A673 (cell line): Measurements from ENCODE around the gene ACVR1B. TPM values are rescaled to one million over a fixed set of nuclear protein-coding genes. Genes with fewer than 3 reads are reported as not detected.

ENCODE experiments used
- BruUV-seq: library from RNA; stranded (reverse); fragments of 400-500 nt; replicated peaks from 2 replicates; lab custom pipeline; 2021; lab: Mats Ljungman, UMichigan
- CTCF ChIA-PET: fragments of 300-600 bp; sonication (Branson Sonifier 250); formaldehyde crosslinking; loops from one replicate; lab custom pipeline; 2022; ENCODE audit warnings: antibody characterized with exemption; lab: Charles Lee
- POLR2A ChIA-PET: fragments of 300-600 bp; sonication (Branson Sonifier 250); formaldehyde crosslinking; loops from one replicate; lab custom pipeline; 2022; ENCODE audit warnings: antibody characterized with exemption; ENCODE audit not compliant: low non-redundant PET; lab: Charles Lee
- DNase-seq: peaks from one replicate; pipeline ENCODE4 v3.0.0-alpha.2; 2015; ENCODE audit warnings: low spot score
- H3K27ac ChIP-seq: fragments of 200-600 bp; sonication (generic); 2 replicates; pipeline ENCODE4 v1.5.1; 2016; ENCODE audit warnings: mixed run types, low read depth, mild to moderate bottlenecking, mixed read lengths, antibody characterized with exemption, low read length; ENCODE audit not compliant: poor library complexity, severe bottlenecking
- H3K27me3 ChIP-seq: fragments of 200-600 bp; sonication (generic); replicated peaks from 2 replicates; pipeline ENCODE4 v1.6.1; 2017; ENCODE audit warnings: mixed run types, low read depth, mild to moderate bottlenecking, mixed read lengths, antibody characterized with exemption, low read length; ENCODE audit not compliant: insufficient read depth, poor library complexity
- H3K36me3 ChIP-seq: fragments of 200-600 bp; sonication (generic); 2 replicates; pipeline ENCODE4 v1.6.1; 2016; ENCODE audit warnings: mixed run types, mild to moderate bottlenecking, mixed read lengths, antibody characterized with exemption, low read length; ENCODE audit not compliant: insufficient read depth, poor library complexity, severe bottlenecking
- H3K4me1 ChIP-seq: fragments of 200-600 bp; sonication (generic); 2 replicates; pipeline ENCODE4 v1.6.1; 2017; ENCODE audit warnings: mixed run types, mild to moderate bottlenecking, mixed read lengths, antibody characterized with exemption, low read length; ENCODE audit not compliant: insufficient read depth, poor library complexity, severe bottlenecking
- H3K4me3 ChIP-seq: fragments of 200-600 bp; sonication (generic); 2 replicates; pipeline ENCODE4 v1.5.1; 2016; ENCODE audit warnings: low read depth, mixed run types, mild to moderate bottlenecking, mixed read lengths, low read length; ENCODE audit not compliant: poor library complexity, severe bottlenecking
- H3K9me3 ChIP-seq: fragments of 200-600 bp; sonication (generic); 2 replicates; pipeline ENCODE4 v1.6.1; 2016; ENCODE audit warnings: mixed run types, low read depth, mild to moderate bottlenecking, mixed read lengths, antibody characterized with exemption, low read length; ENCODE audit not compliant: poor library complexity, severe bottlenecking
- CTCF ChIP-seq: fragments of 300-800, 200-600 bp; sonication (generic); conservative IDR thresholded peaks from 2 replicates; pipeline ENCODE4 v1.5.1; 2017; ENCODE audit warnings: low read depth, mild to moderate bottlenecking, antibody characterized with exemption, low read length, moderate library complexity, mixed read lengths
- EZH2 ChIP-seq: fragments of 200-600 bp; sonication (generic); IDR thresholded peaks from 2 replicates; pipeline ENCODE4 v1.6.1; 2017; ENCODE audit warnings: borderline replicate concordance, low read depth, mild to moderate bottlenecking, mixed read lengths, antibody characterized with exemption, low read length; ENCODE audit not compliant: poor library complexity, severe bottlenecking
- intact Hi-C: fragments of 100-400 bp; cut with micrococcal nuclease; formaldehyde crosslinking; loops from one replicate; pipeline ENCODE4 v1.10.0; 2022; ENCODE audit not compliant: unreplicated experiment
- total RNA-seq: library from RNA; stranded (reverse); gene quantifications from 2 replicates; pipeline ENCODE4 v1.2.3, GENCODE V29; 2021

ACVR1B gene
- total RNA-seq, 1 experiment from 2014 or later: 27.4 TPM

GRCh38 chr12:51941604-51942003 lies 9.9 kb upstream of the ACVR1B start:
- no TSS peak for BruUV-seq
- no peak for DNase-seq
- TF ChIP-seq CTCF (no peak), EZH2 (no peak)
- no peak overlapping the region for H3K27ac ChIP-seq
- H3K36me3 ChIP-seq: no peaks in the 10 kb centered on the region
- H3K4me3 ChIP-seq: peak overlapping the region; percentile 12
- ChIA-PET CTCF (no interaction called here), POLR2A (no interaction called here)
- H3K27me3 ChIP-seq: no peaks in the 10 kb centered on the region
- H3K4me1 ChIP-seq: peaks cover 14% of the 10 kb centered on the region
- H3K9me3 ChIP-seq: peaks cover 7% of the 10 kb centered on the region
- intact Hi-C loops: no loop called here

- DNase-seq: no peak
- POLR2A ChIA-PET: no interaction called here
- intact Hi-C loops: no loop called here
- H3K4me3 ChIP-seq: no peak overlapping the region
- peaks cover 14% of the 10 kb centered on the region for H3K4me1 ChIP-seq
- TF ChIP-seq EZH2 (no peak), CTCF (no peak)
- peaks cover 7% of the 10 kb centered on the region for H3K9me3 ChIP-seq
- no peak overlapping the region for H3K27ac ChIP-seq
- no TSS peak for BruUV-seq
- H3K36me3 ChIP-seq: no peaks in the 10 kb centered on the region
- no peaks in the 10 kb centered on the region for H3K27me3 ChIP-seq
- CTCF ChIA-PET: no interaction called here
Observed at GRCh38 chr12:51942056-51942455, 9.4 kb upstream of the ACVR1B start.

GRCh38 chr12:51942501-51943000 lies 8.9 kb upstream of the ACVR1B start:
- BruUV-seq: no TSS peak

More at GRCh38 chr12:51942501-51943000, 8.9 kb upstream of the ACVR1B start:
- ChIA-PET POLR2A (no interaction called here), CTCF (no interaction called here)
- Histone ChIP-seq H3K9me3 (peaks cover 7% of the 10 kb centered on the region), H3K27ac (no peak overlapping the region), H3K4me1 (peaks cover 14% of the 10 kb centered on the region), H3K36me3 (no peaks in the 10 kb centered on the region), H3K4me3 (no peak overlapping the region), H3K27me3 (no peaks in the 10 kb centered on the region)
- no peak for DNase-seq
- no peak for TF ChIP-seq CTCF
- no peak for TF ChIP-seq EZH2
- intact Hi-C loops: no loop called here
